Ishikawa (cell line): Measurements from ENCODE around the gene EFNA5.

Source experiments
- CEBPB ChIP-seq: IDR thresholded peaks from 2 replicates; pipeline ENCODE4 v1.6.1; 2012
- CREB1 ChIP-seq: IDR thresholded peaks from 2 replicates; pipeline ENCODE4 v1.6.1; 2012; ENCODE audit warnings: low read depth
- EGR1 ChIP-seq: IDR thresholded peaks from 2 replicates; pipeline ENCODE4 v1.6.1; 2012
- EP300 ChIP-seq: IDR thresholded peaks from 2 replicates; pipeline ENCODE4 v1.6.1; 2012; ENCODE audit warnings: borderline replicate concordance
- FOXM1 ChIP-seq: IDR thresholded peaks from 2 replicates; pipeline ENCODE4 v1.6.1; 2012; ENCODE audit warnings: low read depth, borderline replicate concordance
- MAX ChIP-seq: IDR thresholded peaks from 2 replicates; pipeline ENCODE4 v1.6.1; 2012
- NFIC ChIP-seq: IDR thresholded peaks from 2 replicates; pipeline ENCODE4 v1.6.1; 2012
- RAD21 ChIP-seq: IDR thresholded peaks from 2 replicates; pipeline ENCODE4 v1.6.1; 2012; ENCODE audit warnings: low read depth
- TAF1 ChIP-seq: IDR thresholded peaks from 2 replicates; pipeline ENCODE4 v1.6.1; 2012; ENCODE audit warnings: low read depth, mild to moderate bottlenecking
- TCF12 ChIP-seq: IDR thresholded peaks from 2 replicates; pipeline ENCODE4 v1.6.1; 2012; ENCODE audit warnings: low read depth
- TEAD4 ChIP-seq: IDR thresholded peaks from 2 replicates; pipeline ENCODE4 v1.6.1; 2012
- YY1 ChIP-seq: IDR thresholded peaks from 2 replicates; pipeline ENCODE4 v1.6.1; 2012; ENCODE audit warnings: low read depth
- ZBTB7A ChIP-seq: IDR thresholded peaks from 2 replicates; pipeline ENCODE4 v1.6.1; 2012; ENCODE audit warnings: low read depth
- TF ChIP-seq, protein P1 (sequence below): IDR thresholded peaks from 2 replicates; pipeline ENCODE4 v1.6.1; 2012; ENCODE audit warnings: low read depth, mild to moderate bottlenecking
- TF ChIP-seq, protein P2 (sequence below): IDR thresholded peaks from 2 replicates; pipeline ENCODE4 v1.6.1; 2012

The EFNA5 gene

DNA sequence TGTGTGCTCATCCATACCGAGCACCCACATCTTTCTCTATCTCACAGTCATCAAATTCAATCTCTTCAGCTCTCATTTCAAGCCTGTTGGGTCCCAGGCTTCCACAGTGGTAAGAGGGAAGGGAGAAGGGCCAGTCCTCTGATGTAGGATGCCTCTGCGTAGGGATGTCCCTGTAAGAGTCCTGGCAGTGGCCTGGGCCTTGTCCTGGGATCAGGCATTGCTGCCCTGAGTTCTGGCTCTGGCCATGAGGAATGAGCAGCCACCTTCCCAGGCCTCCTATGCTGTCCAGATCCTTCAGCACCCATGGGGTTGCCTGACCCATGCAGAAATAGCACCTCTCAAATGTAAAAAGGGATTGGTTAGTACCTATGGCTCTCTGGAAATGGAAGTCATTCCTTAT is 121.2 kb downstream of the EFNA5 start:
- TF ChIP-seq TEAD4: no peak
- TF ChIP-seq TCF12: no peak
- TF ChIP-seq EP300: no peak
- no peak for TF ChIP-seq NFIC
- TF ChIP-seq, protein P1, sequence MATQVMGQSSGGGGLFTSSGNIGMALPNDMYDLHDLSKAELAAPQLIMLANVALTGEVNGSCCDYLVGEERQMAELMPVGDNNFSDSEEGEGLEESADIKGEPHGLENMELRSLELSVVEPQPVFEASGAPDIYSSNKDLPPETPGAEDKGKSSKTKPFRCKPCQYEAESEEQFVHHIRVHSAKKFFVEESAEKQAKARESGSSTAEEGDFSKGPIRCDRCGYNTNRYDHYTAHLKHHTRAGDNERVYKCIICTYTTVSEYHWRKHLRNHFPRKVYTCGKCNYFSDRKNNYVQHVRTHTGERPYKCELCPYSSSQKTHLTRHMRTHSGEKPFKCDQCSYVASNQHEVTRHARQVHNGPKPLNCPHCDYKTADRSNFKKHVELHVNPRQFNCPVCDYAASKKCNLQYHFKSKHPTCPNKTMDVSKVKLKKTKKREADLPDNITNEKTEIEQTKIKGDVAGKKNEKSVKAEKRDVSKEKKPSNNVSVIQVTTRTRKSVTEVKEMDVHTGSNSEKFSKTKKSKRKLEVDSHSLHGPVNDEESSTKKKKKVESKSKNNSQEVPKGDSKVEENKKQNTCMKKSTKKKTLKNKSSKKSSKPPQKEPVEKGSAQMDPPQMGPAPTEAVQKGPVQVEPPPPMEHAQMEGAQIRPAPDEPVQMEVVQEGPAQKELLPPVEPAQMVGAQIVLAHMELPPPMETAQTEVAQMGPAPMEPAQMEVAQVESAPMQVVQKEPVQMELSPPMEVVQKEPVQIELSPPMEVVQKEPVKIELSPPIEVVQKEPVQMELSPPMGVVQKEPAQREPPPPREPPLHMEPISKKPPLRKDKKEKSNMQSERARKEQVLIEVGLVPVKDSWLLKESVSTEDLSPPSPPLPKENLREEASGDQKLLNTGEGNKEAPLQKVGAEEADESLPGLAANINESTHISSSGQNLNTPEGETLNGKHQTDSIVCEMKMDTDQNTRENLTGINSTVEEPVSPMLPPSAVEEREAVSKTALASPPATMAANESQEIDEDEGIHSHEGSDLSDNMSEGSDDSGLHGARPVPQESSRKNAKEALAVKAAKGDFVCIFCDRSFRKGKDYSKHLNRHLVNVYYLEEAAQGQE: no peak
- no peak for TF ChIP-seq EGR1
- no peak for TF ChIP-seq FOXM1
- TF ChIP-seq ZBTB7A: no peak

DNA sequence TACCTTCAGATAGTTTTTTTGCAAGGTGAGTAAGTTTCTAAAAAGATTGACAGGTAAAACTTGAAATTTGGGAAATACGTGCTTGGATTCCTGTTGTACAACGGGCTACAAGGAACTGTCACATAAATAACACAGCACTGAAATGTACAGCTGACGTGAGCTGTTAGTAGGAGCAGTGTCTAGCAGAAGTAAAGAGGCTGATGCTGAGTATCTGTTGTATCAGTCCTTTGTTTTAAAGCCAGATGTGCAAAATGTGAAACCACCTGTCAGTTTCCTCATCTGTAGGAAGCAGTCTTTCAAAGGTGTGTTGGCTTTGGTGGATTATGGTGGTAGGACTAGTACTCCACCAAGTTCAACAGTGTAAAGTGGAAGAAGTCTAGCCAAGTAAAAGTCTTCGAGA is 122.3 kb downstream of the EFNA5 start:
- TF ChIP-seq NFIC (no peak), FOXM1 (no peak), TAF1 (no peak), CEBPB (no peak), TCF12 (no peak), ZBTB7A (no peak), EGR1 (no peak), YY1 (no peak), EP300 (no peak), CREB1 (no peak), RAD21 (no peak), MAX (no peak), TEAD4 (no peak)
- TF ChIP-seq, protein P2, sequence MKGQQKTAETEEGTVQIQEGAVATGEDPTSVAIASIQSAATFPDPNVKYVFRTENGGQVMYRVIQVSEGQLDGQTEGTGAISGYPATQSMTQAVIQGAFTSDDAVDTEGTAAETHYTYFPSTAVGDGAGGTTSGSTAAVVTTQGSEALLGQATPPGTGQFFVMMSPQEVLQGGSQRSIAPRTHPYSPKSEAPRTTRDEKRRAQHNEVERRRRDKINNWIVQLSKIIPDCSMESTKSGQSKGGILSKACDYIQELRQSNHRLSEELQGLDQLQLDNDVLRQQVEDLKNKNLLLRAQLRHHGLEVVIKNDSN: no peak
- TF ChIP-seq, protein P1: no peak

DNA sequence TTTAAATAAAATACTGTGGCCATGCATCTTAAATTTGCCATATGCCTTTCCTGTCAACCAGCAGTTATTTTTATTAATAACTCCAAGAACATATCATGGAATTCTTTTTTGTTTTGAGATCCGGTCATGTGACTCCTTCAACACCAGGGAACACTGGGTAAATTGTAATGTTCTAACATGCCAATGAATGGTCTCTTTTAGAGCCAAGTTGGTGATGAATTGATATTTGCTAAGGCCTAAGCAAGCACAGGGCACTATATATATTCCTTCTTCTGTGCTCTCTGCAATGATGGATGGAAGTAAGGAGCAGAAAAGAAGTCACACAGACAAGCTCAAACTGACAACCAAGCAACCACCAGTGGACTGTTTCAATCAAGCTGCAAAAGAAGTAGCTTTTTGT is 124.0 kb downstream of the EFNA5 start:
- no peak for TF ChIP-seq NFIC
- no peak for TF ChIP-seq TCF12
- TF ChIP-seq RAD21: no peak
- no peak for TF ChIP-seq TAF1
- TF ChIP-seq EGR1: no peak
- TF ChIP-seq CEBPB: no peak
- TF ChIP-seq CREB1: no peak
- TF ChIP-seq, protein P1: no peak
- TF ChIP-seq, protein P2: no peak
- TF ChIP-seq FOXM1: no peak
- no peak for TF ChIP-seq EP300
- TF ChIP-seq ZBTB7A: no peak
- TF ChIP-seq MAX: no peak

GRCh38 chr5:107545486-107545885 is 125.3 kb downstream of the EFNA5 start:
- no peak for TF ChIP-seq ZBTB7A
- no peak for TF ChIP-seq YY1
- TF ChIP-seq, protein P2: no peak
- TF ChIP-seq CREB1: no peak
- TF ChIP-seq TCF12: no peak
- TF ChIP-seq, protein P1: no peak
- no peak for TF ChIP-seq CEBPB
- no peak for TF ChIP-seq TEAD4
- TF ChIP-seq RAD21: no peak
- TF ChIP-seq EGR1: no peak
- no peak for TF ChIP-seq TAF1
- no peak for TF ChIP-seq EP300
